Measurements from ENCODE around the gene RGPD5.
"Not testable (repeated sequence)": the region's sequence is repeated elsewhere in the genome, so short reads cannot be mapped to it uniquely, and the experiment has no call there.

RGPD5 gene

DNA sequence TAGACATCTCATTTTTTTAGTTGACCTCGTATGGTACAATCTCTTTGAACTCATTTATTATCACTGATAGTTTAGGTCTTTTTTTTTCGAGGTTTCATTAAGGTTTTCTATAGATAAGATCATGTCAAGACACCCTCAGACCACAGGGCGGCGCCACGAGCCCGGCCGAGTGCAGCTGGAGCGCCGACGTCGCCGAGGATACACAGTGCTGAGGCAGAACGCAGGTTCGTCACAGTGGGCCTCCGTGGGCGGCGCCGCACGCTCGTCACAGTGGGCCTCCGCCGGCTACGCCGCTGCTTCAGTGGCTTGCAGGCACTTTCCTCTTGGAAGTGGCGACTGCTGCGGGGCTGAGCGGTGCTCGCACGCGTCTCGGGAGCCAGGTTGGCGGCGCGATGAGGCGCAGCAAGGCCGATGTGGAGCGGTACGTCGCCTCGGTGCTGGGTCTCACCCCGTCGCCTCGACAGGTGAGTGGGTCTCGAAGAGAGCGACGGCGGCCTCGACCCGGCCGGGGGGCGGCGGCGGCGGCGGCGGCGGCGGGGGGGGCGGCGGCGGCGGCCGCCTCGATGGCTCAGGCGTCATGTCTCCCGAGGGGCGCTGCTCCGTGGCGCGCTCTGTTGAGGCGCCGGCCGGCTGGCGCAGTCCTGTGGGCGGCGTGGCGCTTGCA lies at the start of gene RGPD5:
Gene RGPD5, plus strand, starts transcription at position 232 of the 664 bp plus-strand sequence. Its CDS starts 161 bp downstream, at position 393.
- not testable (repeated sequence) for H3K4me1 ChIP-seq (ENCODE audit: control insufficient read depth in 2 of 2, insufficient read depth in 2 of 2, low read length in 2 of 2); H3K4me3 ChIP-seq (ENCODE audit: low read length in 2 of 2); H3K27me3 ChIP-seq (ENCODE audit: control insufficient read depth in 2 of 2, insufficient read depth in 2 of 2, low read length in 2 of 2); H3K9me3 ChIP-seq (ENCODE audit: control insufficient read depth in 2 of 2, low read length in 2 of 2); H3K9ac ChIP-seq (ENCODE audit: low read depth in 1 of 2, low read length in 2 of 2); H3K36me3 ChIP-seq (ENCODE audit: control insufficient read depth in 2 of 2, insufficient read depth in 2 of 2, low read length in 2 of 2); H3K27ac ChIP-seq (ENCODE audit: low read depth in 2 of 2, low read length in 2 of 2)

DNA sequence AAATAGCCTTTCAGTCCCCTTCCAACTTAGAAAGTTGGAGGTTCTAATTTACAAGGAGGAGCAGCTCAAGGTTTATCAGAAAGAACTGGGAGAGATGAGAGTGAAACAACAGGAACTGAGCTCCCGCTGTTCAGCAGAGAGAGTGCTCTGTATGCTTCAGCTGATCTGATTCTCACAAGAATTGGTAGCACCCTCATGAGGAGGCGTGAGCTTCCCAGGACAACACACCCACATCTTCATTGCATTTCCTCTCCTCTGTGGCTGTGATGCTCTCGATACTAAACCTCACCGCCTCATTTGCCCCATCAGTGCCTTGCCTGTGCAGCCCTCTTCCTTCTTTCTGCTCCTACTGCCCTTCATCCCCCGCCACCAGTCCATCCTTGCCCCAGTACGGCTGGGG lies 42.5 kb upstream of the RGPD5 start:
- not testable (repeated sequence) for H3K27ac ChIP-seq (ENCODE audit: low read depth in 2 of 2, low read length in 2 of 2); H3K4me1 ChIP-seq (ENCODE audit: control insufficient read depth in 2 of 2, insufficient read depth in 2 of 2, low read length in 2 of 2); H3K9me3 ChIP-seq (ENCODE audit: control insufficient read depth in 2 of 2, low read length in 2 of 2); H3K9ac ChIP-seq (ENCODE audit: low read depth in 1 of 2, low read length in 2 of 2); H3K36me3 ChIP-seq (ENCODE audit: control insufficient read depth in 2 of 2, insufficient read depth in 2 of 2, low read length in 2 of 2); H3K4me3 ChIP-seq (ENCODE audit: low read length in 2 of 2); H3K27me3 ChIP-seq (ENCODE audit: control insufficient read depth in 2 of 2, insufficient read depth in 2 of 2, low read length in 2 of 2)

DNA sequence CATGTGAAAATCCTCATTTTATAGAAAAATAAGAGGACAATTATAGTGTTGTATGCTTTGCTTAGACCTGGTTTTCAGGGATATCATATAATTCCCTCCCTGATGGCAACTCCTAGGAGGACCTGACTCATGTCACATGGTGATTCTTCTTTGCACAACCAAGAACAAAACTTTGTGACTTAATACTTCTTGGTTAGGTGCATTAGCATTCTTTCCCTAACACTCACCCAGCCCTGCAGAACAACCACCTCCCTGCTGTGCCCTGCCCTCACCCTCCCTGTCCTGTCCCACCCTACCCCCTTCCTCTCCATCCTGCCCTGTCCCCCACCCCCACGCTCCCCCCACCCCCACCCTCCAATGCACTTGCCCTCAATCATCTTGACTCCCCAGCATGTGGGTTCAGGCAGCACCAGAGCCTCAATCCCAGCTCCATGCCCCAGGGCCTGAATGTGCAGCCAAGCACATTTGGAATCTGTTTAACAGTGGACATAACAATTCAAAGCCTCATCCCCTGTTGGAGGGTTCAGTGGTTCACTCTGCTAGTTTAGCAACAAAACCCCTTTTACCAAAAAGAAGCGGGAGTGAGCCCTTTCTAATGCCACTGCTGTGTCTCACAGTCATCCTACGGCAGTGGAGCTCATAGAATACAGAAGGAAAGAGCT lies 36.8 kb upstream of the RGPD5 start:
- H3K27me3 ChIP-seq (ENCODE audit: control insufficient read depth in 2 of 2, insufficient read depth in 2 of 2, low read length in 2 of 2); H3K9ac ChIP-seq (ENCODE audit: low read depth in 1 of 2, low read length in 2 of 2); H3K4me1 ChIP-seq (ENCODE audit: control insufficient read depth in 2 of 2, insufficient read depth in 2 of 2, low read length in 2 of 2); H3K4me3 ChIP-seq (ENCODE audit: low read length in 2 of 2); H3K9me3 ChIP-seq (ENCODE audit: control insufficient read depth in 2 of 2, low read length in 2 of 2); H3K27ac ChIP-seq (ENCODE audit: low read depth in 2 of 2, low read length in 2 of 2); H3K36me3 ChIP-seq (ENCODE audit: control insufficient read depth in 2 of 2, insufficient read depth in 2 of 2, low read length in 2 of 2): not testable (repeated sequence)

- not testable (repeated sequence) for H3K9ac ChIP-seq (ENCODE audit: low read depth in 1 of 2, low read length in 2 of 2); H3K27ac ChIP-seq (ENCODE audit: low read depth in 2 of 2, low read length in 2 of 2); H3K4me3 ChIP-seq (ENCODE audit: low read length in 2 of 2); H3K36me3 ChIP-seq (ENCODE audit: control insufficient read depth in 2 of 2, insufficient read depth in 2 of 2, low read length in 2 of 2); H3K27me3 ChIP-seq (ENCODE audit: control insufficient read depth in 2 of 2, insufficient read depth in 2 of 2, low read length in 2 of 2); H3K4me1 ChIP-seq (ENCODE audit: control insufficient read depth in 2 of 2, insufficient read depth in 2 of 2, low read length in 2 of 2); H3K9me3 ChIP-seq (ENCODE audit: control insufficient read depth in 2 of 2, low read length in 2 of 2)
These were observed 33.7 kb upstream of the RGPD5 start for GRCh38 chr2:109760265-109761042.

DNA sequence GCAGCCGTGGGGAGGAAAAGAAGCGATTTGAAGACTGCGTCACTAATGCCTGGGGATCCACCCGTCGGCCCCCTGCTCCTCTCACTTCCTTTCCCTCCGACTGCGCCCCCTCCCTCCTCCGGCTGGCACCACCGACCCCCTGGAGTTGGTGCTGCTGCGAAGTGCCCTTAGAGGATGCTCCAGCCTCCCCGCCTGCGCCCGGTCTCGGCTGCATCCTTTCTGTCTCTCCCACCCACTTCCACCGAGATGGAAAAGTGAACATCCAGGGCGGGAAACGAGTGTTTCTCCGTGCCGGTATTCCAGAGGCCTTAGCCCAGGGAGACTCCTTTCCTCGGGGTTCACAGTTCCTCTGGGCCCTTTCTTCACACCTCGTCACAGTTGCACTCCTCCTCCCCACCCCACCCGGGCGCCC lies 33.1 kb upstream of the RGPD5 start:
- not testable (repeated sequence) for H3K4me1 ChIP-seq (ENCODE audit: control insufficient read depth in 2 of 2, insufficient read depth in 2 of 2, low read length in 2 of 2); H3K9ac ChIP-seq (ENCODE audit: low read depth in 1 of 2, low read length in 2 of 2); H3K27me3 ChIP-seq (ENCODE audit: control insufficient read depth in 2 of 2, insufficient read depth in 2 of 2, low read length in 2 of 2); H3K4me3 ChIP-seq (ENCODE audit: low read length in 2 of 2); H3K27ac ChIP-seq (ENCODE audit: low read depth in 2 of 2, low read length in 2 of 2); H3K9me3 ChIP-seq (ENCODE audit: control insufficient read depth in 2 of 2, low read length in 2 of 2); H3K36me3 ChIP-seq (ENCODE audit: control insufficient read depth in 2 of 2, insufficient read depth in 2 of 2, low read length in 2 of 2)

DNA sequence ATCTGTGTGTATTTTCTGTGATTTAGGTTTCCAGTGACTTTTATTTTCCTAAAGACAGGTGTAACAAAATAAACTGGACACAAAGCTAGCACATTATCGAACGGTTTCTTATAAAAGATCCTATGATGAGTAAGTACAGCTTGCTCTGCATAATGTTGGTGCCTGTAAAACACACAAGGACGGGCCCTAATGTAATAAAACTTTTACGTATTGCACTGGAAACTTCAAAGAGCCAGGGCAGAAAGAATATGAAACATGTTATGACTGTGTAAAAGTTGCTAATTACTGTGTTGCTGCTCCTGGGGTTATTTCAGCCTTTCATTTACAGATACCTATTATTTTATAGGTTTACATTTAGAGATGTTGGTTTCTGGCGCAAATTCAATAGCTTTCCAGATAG lies 32.1 kb upstream of the RGPD5 start:
- H3K27ac ChIP-seq (ENCODE audit: low read depth in 2 of 2, low read length in 2 of 2); H3K4me3 ChIP-seq (ENCODE audit: low read length in 2 of 2); H3K9ac ChIP-seq (ENCODE audit: low read depth in 1 of 2, low read length in 2 of 2); H3K9me3 ChIP-seq (ENCODE audit: control insufficient read depth in 2 of 2, low read length in 2 of 2); H3K36me3 ChIP-seq (ENCODE audit: control insufficient read depth in 2 of 2, insufficient read depth in 2 of 2, low read length in 2 of 2); H3K4me1 ChIP-seq (ENCODE audit: control insufficient read depth in 2 of 2, insufficient read depth in 2 of 2, low read length in 2 of 2); H3K27me3 ChIP-seq (ENCODE audit: control insufficient read depth in 2 of 2, insufficient read depth in 2 of 2, low read length in 2 of 2): not testable (repeated sequence)

GRCh38 chr2:109766074-109766473 lies 28.0 kb upstream of the RGPD5 start:
- not testable (repeated sequence) for H3K9ac ChIP-seq (ENCODE audit: low read depth in 1 of 2, low read length in 2 of 2); H3K4me3 ChIP-seq (ENCODE audit: low read length in 2 of 2); H3K27ac ChIP-seq (ENCODE audit: low read depth in 2 of 2, low read length in 2 of 2); H3K4me1 ChIP-seq (ENCODE audit: control insufficient read depth in 2 of 2, insufficient read depth in 2 of 2, low read length in 2 of 2); H3K27me3 ChIP-seq (ENCODE audit: control insufficient read depth in 2 of 2, insufficient read depth in 2 of 2, low read length in 2 of 2); H3K36me3 ChIP-seq (ENCODE audit: control insufficient read depth in 2 of 2, insufficient read depth in 2 of 2, low read length in 2 of 2); H3K9me3 ChIP-seq (ENCODE audit: control insufficient read depth in 2 of 2, low read length in 2 of 2)

- not testable (repeated sequence) for H3K4me1 ChIP-seq (ENCODE audit: control insufficient read depth in 2 of 2, insufficient read depth in 2 of 2, low read length in 2 of 2); H3K4me3 ChIP-seq (ENCODE audit: low read length in 2 of 2); H3K36me3 ChIP-seq (ENCODE audit: control insufficient read depth in 2 of 2, insufficient read depth in 2 of 2, low read length in 2 of 2); H3K9ac ChIP-seq (ENCODE audit: low read depth in 1 of 2, low read length in 2 of 2); H3K27me3 ChIP-seq (ENCODE audit: control insufficient read depth in 2 of 2, insufficient read depth in 2 of 2, low read length in 2 of 2); H3K27ac ChIP-seq (ENCODE audit: low read depth in 2 of 2, low read length in 2 of 2); H3K9me3 ChIP-seq (ENCODE audit: control insufficient read depth in 2 of 2, low read length in 2 of 2)
These were observed 27.1 kb upstream of the RGPD5 start for GRCh38 chr2:109766886-109767578.

- H3K27ac ChIP-seq (ENCODE audit: low read depth in 2 of 2, low read length in 2 of 2); H3K27me3 ChIP-seq (ENCODE audit: control insufficient read depth in 2 of 2, insufficient read depth in 2 of 2, low read length in 2 of 2); H3K9me3 ChIP-seq (ENCODE audit: control insufficient read depth in 2 of 2, low read length in 2 of 2); H3K4me3 ChIP-seq (ENCODE audit: low read length in 2 of 2); H3K4me1 ChIP-seq (ENCODE audit: control insufficient read depth in 2 of 2, insufficient read depth in 2 of 2, low read length in 2 of 2); H3K36me3 ChIP-seq (ENCODE audit: control insufficient read depth in 2 of 2, insufficient read depth in 2 of 2, low read length in 2 of 2); H3K9ac ChIP-seq (ENCODE audit: low read depth in 1 of 2, low read length in 2 of 2): not testable (repeated sequence)
These were observed 25.2 kb upstream of the RGPD5 start for GRCh38 chr2:109768934-109769333.

DNA sequence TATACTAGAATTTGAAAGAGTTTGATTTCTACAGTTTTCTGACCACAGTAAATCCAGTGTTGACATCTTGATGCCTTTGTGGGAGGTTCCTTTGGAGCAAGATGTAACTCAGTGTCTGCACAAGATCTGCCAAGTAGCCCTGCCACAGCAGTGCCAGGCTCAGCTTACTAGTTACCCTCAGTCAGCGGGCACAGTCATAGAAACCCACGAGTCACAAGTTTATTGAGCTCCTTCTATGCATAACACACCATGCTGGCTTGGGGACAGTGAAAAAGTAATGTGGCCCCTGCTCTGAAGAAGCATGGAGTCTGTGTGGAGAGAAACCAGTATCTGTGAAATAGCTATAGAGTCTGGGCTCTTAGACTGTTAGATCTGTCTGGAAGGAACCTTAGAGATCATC lies 15.0 kb upstream of the RGPD5 start:
- not testable (repeated sequence) for H3K27ac ChIP-seq (ENCODE audit: low read depth in 2 of 2, low read length in 2 of 2); H3K4me3 ChIP-seq (ENCODE audit: low read length in 2 of 2); H3K27me3 ChIP-seq (ENCODE audit: control insufficient read depth in 2 of 2, insufficient read depth in 2 of 2, low read length in 2 of 2); H3K9ac ChIP-seq (ENCODE audit: low read depth in 1 of 2, low read length in 2 of 2); H3K4me1 ChIP-seq (ENCODE audit: control insufficient read depth in 2 of 2, insufficient read depth in 2 of 2, low read length in 2 of 2); H3K9me3 ChIP-seq (ENCODE audit: control insufficient read depth in 2 of 2, low read length in 2 of 2); H3K36me3 ChIP-seq (ENCODE audit: control insufficient read depth in 2 of 2, insufficient read depth in 2 of 2, low read length in 2 of 2)
